Central memory CD8-positive, alpha-beta T cell (primary cell): ENCODE data around the gene TNPO2.
"Not testable (repeated sequence)": the region's sequence is repeated elsewhere in the genome, so short reads cannot be mapped to it uniquely, and the experiment has no call there.

Source experiments
- ATAC-seq: fragments of 150-1000 bp; cut with Tn5 transposase; replicated peaks from 2 replicates; pipeline ENCODE4 v1.10.0; 2022; ENCODE audit warnings: mild to moderate bottlenecking, moderate FRiP score, moderate number of reproducible peaks; ENCODE audit not compliant: poor library complexity, severe bottlenecking; ENCODE audit errors: extremely low read depth
- DNase-seq, 2 donors: peaks; one replicate each; pipeline ENCODE4 v3.0.0; 2021; ENCODE audit warnings: low spot score in 2 of 2
- H3K27ac Mint-ChIP-seq: one replicate; pipeline ENCODE4 v1.8.0; 2022; ENCODE audit warnings: low read depth, mild to moderate bottlenecking, moderate library complexity, mixed read lengths
- H3K27me3 Mint-ChIP-seq: one replicate; pipeline ENCODE4 v1.8.0; 2022; ENCODE audit warnings: mixed read lengths
- H3K36me3 Mint-ChIP-seq: one replicate; pipeline ENCODE4 v1.8.0; 2022; ENCODE audit warnings: mild to moderate bottlenecking, moderate library complexity, mixed read lengths; ENCODE audit not compliant: insufficient read depth
- H3K4me1 Mint-ChIP-seq: one replicate; pipeline ENCODE4 v1.8.0; 2022; ENCODE audit warnings: mixed read lengths
- H3K4me3 Mint-ChIP-seq: one replicate; pipeline ENCODE4 v1.8.0; 2022; ENCODE audit warnings: mild to moderate bottlenecking, moderate library complexity, mixed read lengths
- H3K9me3 Mint-ChIP-seq: one replicate; pipeline ENCODE4 v1.8.0; 2022; ENCODE audit warnings: mixed read lengths

TNPO2 gene

GRCh38 chr19:12730064-12730463 is 6.3 kb upstream of the TNPO2 start:
- DNase-seq (no peak), ATAC-seq (no peak)
- Mint-ChIP-seq H3K36me3 (peaks cover 39% of the 10 kb centered on the region), H3K9me3 (no peaks in the 10 kb centered on the region), H3K4me3 (no peak overlapping the region), H3K27me3 (no peaks in the 10 kb centered on the region), H3K27ac (peak overlapping the region; percentile 22), H3K4me1 (peaks cover 32% of the 10 kb centered on the region)

- no peak for ATAC-seq
- Mint-ChIP-seq H3K27me3 (no peaks in the 10 kb centered on the region), H3K9me3 (no peaks in the 10 kb centered on the region), H3K4me1 (peaks cover 36% of the 10 kb centered on the region), H3K27ac (no peak overlapping the region), H3K4me3 (no peak overlapping the region), H3K36me3 (peaks cover 34% of the 10 kb centered on the region)
- no peak for DNase-seq
Measured at GRCh38 chr19:12727745-12728433, 4.2 kb upstream of the TNPO2 start.

GRCh38 chr19:12726988-12727316 is 3.2 kb upstream of the TNPO2 start:
- DNase-seq, result no peak
- H3K36me3 Mint-ChIP-seq, result peaks cover 35% of the 10 kb centered on the region
- H3K4me1 Mint-ChIP-seq, result peaks cover 34% of the 10 kb centered on the region
- ATAC-seq, result no peak
- no peak overlapping the region for H3K27ac Mint-ChIP-seq
- no peaks in the 10 kb centered on the region for H3K9me3 Mint-ChIP-seq
- no peaks in the 10 kb centered on the region for H3K27me3 Mint-ChIP-seq
- H3K4me3 Mint-ChIP-seq, result no peak overlapping the region

- H3K27me3 Mint-ChIP-seq, H3K9me3 Mint-ChIP-seq, H3K4me3 Mint-ChIP-seq, ATAC-seq, H3K27ac Mint-ChIP-seq, DNase-seq: not testable (repeated sequence)
- peaks cover 44% of the 10 kb centered on the region for H3K4me1 Mint-ChIP-seq
- peaks cover 38% of the 10 kb centered on the region for H3K36me3 Mint-ChIP-seq
Measured at GRCh38 chr19:12725612-12726011, 1.9 kb upstream of the TNPO2 start.

- H3K4me1 Mint-ChIP-seq, result peaks cover 44% of the 10 kb centered on the region
- no peak for ATAC-seq
Measured at GRCh38 chr19:12723381-12723640, 421 bp downstream of the TNPO2 start.

GRCh38 chr19:12722566-12723380 is 959 bp downstream of the TNPO2 start:
- peak overlapping the region; percentile 95 for H3K27ac Mint-ChIP-seq
- peaks cover 24% of the 10 kb centered on the region for H3K36me3 Mint-ChIP-seq
- H3K9me3 Mint-ChIP-seq, result no peaks in the 10 kb centered on the region
- H3K4me1 Mint-ChIP-seq, result peaks cover 44% of the 10 kb centered on the region
- H3K27me3 Mint-ChIP-seq, result no peaks in the 10 kb centered on the region
- DNase-seq (peak; percentile 75 to 89), ATAC-seq (peak; percentile 95)
- peak overlapping the region; percentile 89 for H3K4me3 Mint-ChIP-seq

More at GRCh38 chr19:12723381-12723640, 421 bp downstream of the TNPO2 start:
- Mint-ChIP-seq H3K27ac (peak overlapping the region; percentile 95), H3K27me3 (no peaks in the 10 kb centered on the region), H3K36me3 (peaks cover 23% of the 10 kb centered on the region), H3K9me3 (no peaks in the 10 kb centered on the region), H3K4me3 (peak overlapping the region; percentile 89)
- no peak for DNase-seq

GRCh38 chr19:12721656-12722565 is 1.8 kb downstream of the TNPO2 start:
- DNase-seq, result peak in 1 of 2 donors; percentile 24
- peaks cover 23% of the 10 kb centered on the region for H3K36me3 Mint-ChIP-seq
- H3K27ac Mint-ChIP-seq, result peak overlapping the region; percentile 95
- H3K27me3 Mint-ChIP-seq, result no peaks in the 10 kb centered on the region
- H3K4me3 Mint-ChIP-seq, result peak overlapping the region; percentile 89
- no peaks in the 10 kb centered on the region for H3K9me3 Mint-ChIP-seq
- peak; percentile 39 for ATAC-seq
- H3K4me1 Mint-ChIP-seq, result peaks cover 44% of the 10 kb centered on the region

GRCh38 chr19:12720851-12721655 is 2.7 kb downstream of the TNPO2 start:
- H3K27me3 Mint-ChIP-seq, result no peaks in the 10 kb centered on the region
- peak overlapping the region; percentile 95 for H3K27ac Mint-ChIP-seq
- peak overlapping the region; percentile 89 for H3K4me3 Mint-ChIP-seq
- ATAC-seq, result no peak
- DNase-seq, result no peak
- no peaks in the 10 kb centered on the region for H3K9me3 Mint-ChIP-seq
- H3K36me3 Mint-ChIP-seq, result peaks cover 24% of the 10 kb centered on the region
- H3K4me1 Mint-ChIP-seq, result peaks cover 39% of the 10 kb centered on the region

- Mint-ChIP-seq H3K4me1 (peaks cover 39% of the 10 kb centered on the region), H3K27ac (peak overlapping the region; percentile 95), H3K9me3 (no peaks in the 10 kb centered on the region), H3K4me3 (peak overlapping the region; percentile 89), H3K27me3 (no peaks in the 10 kb centered on the region), H3K36me3 (peaks cover 27% of the 10 kb centered on the region)
- DNase-seq (no peak), ATAC-seq (no peak)
Measured at GRCh38 chr19:12720296-12720695, 3.4 kb downstream of the TNPO2 start.

GRCh38 chr19:12715929-12716328 is 7.8 kb downstream of the TNPO2 start:
- ATAC-seq (no peak), DNase-seq (no peak)
- Mint-ChIP-seq H3K36me3 (peaks cover 28% of the 10 kb centered on the region), H3K27me3 (no peaks in the 10 kb centered on the region), H3K4me1 (peaks cover 17% of the 10 kb centered on the region), H3K27ac (no peak overlapping the region), H3K4me3 (no peak overlapping the region), H3K9me3 (no peaks in the 10 kb centered on the region)

GRCh38 chr19:12715102-12715501 is 8.6 kb downstream of the TNPO2 start:
- Mint-ChIP-seq H3K4me1 (peaks cover 11% of the 10 kb centered on the region), H3K4me3 (no peak overlapping the region), H3K9me3 (no peaks in the 10 kb centered on the region), H3K36me3 (peaks cover 28% of the 10 kb centered on the region), H3K27me3 (no peaks in the 10 kb centered on the region), H3K27ac (no peak overlapping the region)
- DNase-seq, result no peak
- no peak for ATAC-seq

GRCh38 chr19:12713304-12713703 is 10.4 kb downstream of the TNPO2 start:
- not testable (repeated sequence) for H3K4me1 Mint-ChIP-seq, H3K9me3 Mint-ChIP-seq, ATAC-seq, H3K27me3 Mint-ChIP-seq, H3K4me3 Mint-ChIP-seq, DNase-seq, H3K27ac Mint-ChIP-seq
- peaks cover 28% of the 10 kb centered on the region for H3K36me3 Mint-ChIP-seq
